ENCODE measurements around the gene TMEM40.
A peak's percentile ranks its signal among the peaks of the same experiment; 100 is the strongest.
"Not testable (repeated sequence)": the region's sequence is repeated elsewhere in the genome, so short reads cannot be mapped to it uniquely, and the experiment has no call there.

Gene TMEM40, protein sequence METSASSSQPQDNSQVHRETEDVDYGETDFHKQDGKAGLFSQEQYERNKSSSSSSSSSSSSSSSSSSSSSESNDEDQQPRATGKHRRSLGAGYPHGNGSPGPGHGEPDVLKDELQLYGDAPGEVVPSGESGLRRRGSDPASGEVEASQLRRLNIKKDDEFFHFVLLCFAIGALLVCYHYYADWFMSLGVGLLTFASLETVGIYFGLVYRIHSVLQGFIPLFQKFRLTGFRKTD

GRCh38 chr3:12759097-12759679 lies at the start of gene TMEM40:
TSS of gene TMEM40 (minus strand) at chr3:12759259. CDS start at chr3:12749832, 9,427 bp downstream.
- no peak for DNase-seq (ENCODE audit: low read depth)

DNA sequence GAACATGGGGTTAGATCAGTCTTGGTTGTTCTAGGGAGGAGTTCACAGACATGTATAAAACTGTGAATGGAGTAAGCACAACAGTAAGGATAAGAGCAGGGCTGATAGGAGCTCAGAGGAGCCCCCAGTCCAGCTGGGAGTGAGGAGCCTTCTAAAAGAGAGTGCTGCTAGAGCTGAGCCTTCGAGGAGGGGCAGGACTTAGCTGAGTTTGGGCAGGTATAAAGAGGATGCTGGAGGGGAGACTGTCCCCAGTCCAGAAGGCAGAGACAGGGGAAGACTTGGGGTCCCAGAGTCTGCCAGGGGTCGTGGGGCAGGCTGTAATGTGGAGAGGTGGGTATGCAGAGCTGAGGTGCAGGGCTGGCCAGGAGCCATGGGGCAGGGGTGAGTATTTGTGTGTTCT lies 49.5 kb upstream of the TMEM40 start:
- no peak for DNase-seq (ENCODE audit: low read depth)

- DNase-seq (ENCODE audit: low read depth) = no peak
Observed at GRCh38 chr3:12807601-12808359, 48.7 kb upstream of the TMEM40 start.

- no peak for DNase-seq (ENCODE audit: low read depth)
Observed at GRCh38 chr3:12807066-12807465, 48.0 kb upstream of the TMEM40 start.

- no peak for DNase-seq (ENCODE audit: low read depth)
Observed at GRCh38 chr3:12803371-12803770, 44.3 kb upstream of the TMEM40 start.

DNA sequence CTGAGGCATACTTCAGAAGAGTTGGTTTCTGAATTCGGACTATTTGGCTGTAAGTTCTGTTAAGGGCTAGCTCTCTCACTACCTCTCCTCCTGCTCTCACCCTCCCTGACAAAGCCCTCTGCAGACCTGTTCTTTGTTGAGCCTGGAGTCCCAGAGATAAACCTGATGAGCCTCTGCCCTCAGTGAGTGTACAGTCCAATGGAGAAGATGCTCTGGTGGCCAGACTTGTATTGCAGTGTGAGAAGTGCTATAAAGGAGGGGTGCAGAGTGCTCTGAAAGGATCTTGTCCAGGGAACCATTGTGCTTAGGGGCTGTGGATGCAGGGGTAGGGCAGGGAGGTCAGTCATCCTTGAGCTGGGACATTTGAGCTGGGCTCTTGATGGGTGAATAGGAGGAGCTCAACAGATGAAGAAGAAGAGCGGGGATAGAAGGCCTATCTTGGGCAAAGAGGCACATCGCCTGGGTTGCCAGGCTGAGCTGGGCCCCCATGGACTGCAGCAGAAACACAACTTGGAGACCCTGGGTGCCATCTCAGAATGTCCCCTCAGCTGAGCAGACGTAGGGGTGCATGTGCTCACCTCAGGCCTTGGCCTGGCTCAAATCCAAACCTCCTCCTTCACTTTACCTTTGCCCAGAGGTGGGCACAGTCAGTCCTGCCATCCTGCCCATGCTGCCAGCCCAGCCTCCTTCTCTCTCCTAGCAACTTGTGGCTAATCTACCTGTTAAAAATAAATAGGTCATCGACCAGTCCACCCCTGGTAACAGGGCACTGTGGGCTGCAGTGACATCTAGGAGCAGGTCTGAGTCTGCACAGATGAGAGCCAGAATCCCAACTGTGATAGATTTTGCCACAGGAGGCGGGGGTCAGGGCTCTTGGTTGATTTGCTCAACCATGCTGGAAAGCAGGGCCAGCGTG lies 40.7 kb upstream of the TMEM40 start:
- DNase-seq (ENCODE audit: low read depth) = no peak

DNA sequence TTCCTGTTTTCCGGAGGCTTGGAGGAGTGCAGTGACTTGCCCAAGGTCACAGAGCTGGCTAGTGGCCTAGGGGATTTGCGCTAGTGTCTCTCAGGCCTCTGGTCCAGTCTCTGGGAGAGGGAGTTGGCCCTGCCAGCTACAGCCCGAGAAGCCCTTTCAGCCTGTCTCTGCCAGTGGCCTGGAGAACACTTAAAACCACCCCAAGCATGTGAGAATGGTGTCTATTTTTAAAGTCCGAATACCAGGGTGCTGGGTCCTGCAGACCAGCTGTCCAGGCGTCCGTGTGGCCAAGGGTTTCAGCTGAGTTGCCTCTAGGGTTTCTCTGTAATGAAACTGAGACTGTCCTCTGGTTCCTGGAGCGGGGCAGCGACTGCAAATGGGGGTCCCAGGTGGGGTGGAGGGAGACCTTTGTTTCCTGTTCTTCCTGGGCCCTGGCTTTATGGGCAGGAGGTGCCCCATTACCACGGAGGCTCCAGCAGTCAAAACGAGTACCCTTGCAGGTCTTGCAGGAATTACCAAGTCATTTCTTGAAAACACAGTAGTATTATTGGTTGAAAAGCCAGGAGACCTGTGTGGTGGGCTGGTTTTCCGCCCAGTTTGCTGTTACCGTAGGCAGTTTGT lies 39.6 kb upstream of the TMEM40 start:
- no peak for DNase-seq (ENCODE audit: low read depth)

GRCh38 chr3:12797892-12798558 lies 39.0 kb upstream of the TMEM40 start:
- DNase-seq (ENCODE audit: low read depth) = no peak

- no peak for DNase-seq (ENCODE audit: low read depth)
Observed at GRCh38 chr3:12797124-12797891, 38.2 kb upstream of the TMEM40 start.

GRCh38 chr3:12796171-12797123 lies 37.4 kb upstream of the TMEM40 start, which contains the start of gene CAND2:
TSS of gene CAND2 (plus strand) at chr3:12796680. CDS start at chr3:12796721, 41 bp downstream.
- DNase-seq (ENCODE audit: low read depth) = peak; percentile 16

DNA sequence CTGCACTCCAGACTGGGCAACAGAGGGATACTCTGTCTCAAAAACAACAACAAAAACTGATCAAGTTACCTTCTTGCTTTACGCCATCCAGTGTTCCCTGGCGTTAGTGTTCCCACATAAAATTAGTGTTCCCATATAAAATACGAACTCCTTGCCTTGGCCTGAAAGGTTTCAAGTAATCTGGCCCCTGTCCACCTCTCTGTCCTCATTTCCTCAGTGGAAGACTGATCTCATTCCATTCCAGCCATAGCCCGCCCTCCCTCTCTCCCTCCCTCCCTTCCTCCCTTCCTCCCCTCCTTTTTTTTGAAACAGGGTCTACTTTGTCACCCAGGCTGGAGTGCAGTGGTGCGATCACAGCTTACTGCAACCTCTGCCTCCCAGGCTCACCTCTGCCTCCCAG lies 34.6 kb upstream of the TMEM40 start:
- DNase-seq (ENCODE audit: low read depth) = no peak

GRCh38 chr3:12791430-12791829 lies 32.4 kb upstream of the TMEM40 start:
- DNase-seq (ENCODE audit: low read depth) = no peak

DNA sequence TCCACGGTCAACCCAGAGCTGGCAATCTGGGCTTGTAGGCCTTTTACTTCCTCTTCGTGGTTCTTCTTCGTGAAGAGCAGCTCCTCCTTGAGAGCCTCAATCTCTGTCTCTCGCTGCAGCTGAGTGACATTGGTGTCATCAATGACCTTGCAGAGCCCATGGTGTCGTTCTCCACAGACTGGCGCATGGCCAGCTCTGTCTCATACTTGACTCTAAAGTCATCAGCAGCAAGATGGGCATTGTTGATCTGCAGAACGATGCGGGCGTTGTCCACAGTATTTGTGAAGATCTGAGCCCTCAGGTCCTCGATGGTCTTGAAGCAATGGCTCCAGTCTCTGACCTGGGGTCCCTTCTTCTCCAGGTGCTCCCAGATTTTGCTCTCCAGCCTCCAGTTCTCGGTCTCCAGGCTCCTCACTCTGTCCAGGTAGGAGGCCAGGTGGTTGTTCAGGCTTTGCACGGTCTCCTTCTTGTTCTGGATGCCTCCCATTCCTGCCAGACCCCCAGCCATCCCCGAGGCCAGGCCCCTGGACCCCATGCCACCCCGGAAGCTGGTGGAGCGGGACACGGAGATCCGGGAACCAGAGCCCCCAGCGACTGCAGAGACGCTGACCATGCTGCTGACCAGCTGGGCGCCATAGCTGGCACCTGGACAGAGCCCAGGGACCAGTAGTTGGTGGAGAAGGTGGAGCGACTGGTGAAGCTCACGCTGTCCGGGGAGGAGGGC lies 29.1 kb upstream of the TMEM40 start:
- not testable (repeated sequence) for DNase-seq (ENCODE audit: low read depth)

DNA sequence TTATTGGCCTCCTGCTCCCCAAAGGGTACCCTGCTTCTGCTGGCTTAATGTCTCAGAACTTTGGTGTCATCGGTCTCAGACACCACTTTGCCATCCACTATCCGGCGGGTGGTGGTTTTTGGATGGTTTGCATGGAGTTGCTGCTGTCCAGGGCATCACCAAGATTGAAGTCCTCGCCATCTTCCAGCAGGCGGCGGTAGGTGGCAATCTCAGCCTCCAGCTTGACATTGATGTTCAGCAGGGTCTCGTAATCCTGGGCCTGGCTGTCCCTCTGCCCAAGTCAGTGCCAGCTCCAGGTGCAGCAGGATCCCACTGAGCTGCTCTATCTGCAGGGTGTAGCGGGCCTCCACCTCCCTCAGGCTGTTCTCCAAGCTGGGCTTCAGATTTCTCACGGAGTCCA lies 28.3 kb upstream of the TMEM40 start:
- peak; percentile 54 for DNase-seq (ENCODE audit: low read depth)

- DNase-seq (ENCODE audit: low read depth) = no peak
Observed at GRCh38 chr3:12785096-12785495, 26.0 kb upstream of the TMEM40 start.

GRCh38 chr3:12782172-12782815 lies 23.2 kb upstream of the TMEM40 start:
- no peak for DNase-seq (ENCODE audit: low read depth)

DNA sequence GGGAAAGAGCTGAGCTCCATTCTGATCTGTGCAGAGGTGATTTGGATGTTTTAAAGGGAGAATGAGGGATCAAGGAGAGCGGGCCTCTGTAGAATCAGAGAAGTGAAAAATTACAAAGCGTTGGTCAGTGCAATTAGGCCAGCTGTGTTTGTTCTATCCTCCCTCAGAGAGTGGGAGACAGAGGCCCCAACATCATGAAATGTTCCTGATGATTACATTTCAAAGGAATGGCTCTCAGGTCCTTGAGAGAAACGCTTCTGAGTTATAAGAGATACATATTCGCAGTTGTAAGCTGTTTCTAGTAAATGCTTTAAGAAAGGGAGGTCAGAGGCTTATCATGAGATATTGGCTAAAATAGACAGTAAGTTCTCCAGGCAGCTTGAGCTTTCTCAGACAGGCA lies 21.7 kb upstream of the TMEM40 start:
- DNase-seq (ENCODE audit: low read depth) = no peak

DNA sequence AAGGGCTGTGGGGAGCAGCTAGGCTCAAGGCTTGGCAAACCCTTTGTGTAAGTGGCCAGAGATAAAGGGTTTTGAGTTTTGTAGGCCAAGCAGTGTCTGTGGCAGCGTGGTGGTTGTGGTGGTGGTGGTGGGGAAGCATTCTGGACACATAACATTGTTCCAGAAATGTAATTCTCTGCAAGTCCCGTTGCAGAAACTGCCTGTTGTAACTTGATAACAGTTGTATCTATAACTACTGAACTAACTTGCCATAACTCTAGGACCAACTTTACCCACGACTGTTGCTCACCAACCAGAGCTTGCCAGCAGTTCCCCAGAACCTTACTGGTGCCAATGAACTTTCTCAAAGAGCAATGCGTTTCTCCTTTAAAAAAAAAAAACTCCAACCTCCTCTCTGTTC lies 18.1 kb upstream of the TMEM40 start:
- DNase-seq (ENCODE audit: low read depth) = no peak

All from activated T-cell treated with anti-CD3 and anti-CD28 coated beads for 1 hour (primary cell).